ENCODE data around the gene ETHE1.

ETHE1 gene

DNA sequence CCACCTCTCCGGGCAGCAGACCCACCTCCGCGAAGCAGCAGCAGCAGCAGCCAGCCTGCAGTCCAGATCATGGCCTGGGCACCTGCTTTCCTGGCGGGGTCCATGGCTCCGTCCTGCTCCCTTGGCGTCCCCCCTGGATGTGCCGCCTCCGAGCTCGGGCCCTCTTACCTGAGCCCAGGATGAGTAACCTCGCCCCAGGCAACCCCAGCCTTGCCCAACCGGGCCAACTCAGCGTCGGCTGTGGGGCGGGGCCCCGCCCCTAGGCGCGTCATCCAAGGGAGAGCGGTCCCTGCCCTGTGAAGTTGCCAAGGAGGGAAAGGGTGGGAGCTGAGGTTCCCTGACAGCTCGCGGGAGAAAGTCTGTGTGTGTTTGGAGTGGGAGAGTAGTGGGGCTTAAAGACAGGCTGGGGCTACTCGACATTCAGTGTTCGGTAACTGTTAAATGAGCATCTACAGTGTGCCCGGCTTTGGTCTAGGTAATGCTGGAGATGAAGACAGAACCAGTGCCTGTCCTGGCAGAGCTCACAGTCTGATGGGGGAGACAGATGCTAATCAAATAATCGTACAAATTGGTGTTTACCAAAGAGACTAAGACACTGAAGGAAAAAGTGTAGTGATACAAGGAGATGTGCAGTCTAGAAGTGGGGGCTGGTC, 61.4 kb downstream of the ETHE1 start, which contains the start of gene LYPD3:
TSS of gene LYPD3 (minus strand) at position 141 of the 653 bp plus-strand sequence. CDS start at position 104, 37 bp downstream.
- DNase-seq (ENCODE audit: low read depth, low spot score), result no peak

GRCh38 chr19:43464134-43464775, 62.7 kb downstream of the ETHE1 start:
- DNase-seq (ENCODE audit: low read depth, low spot score), result no peak

DNA sequence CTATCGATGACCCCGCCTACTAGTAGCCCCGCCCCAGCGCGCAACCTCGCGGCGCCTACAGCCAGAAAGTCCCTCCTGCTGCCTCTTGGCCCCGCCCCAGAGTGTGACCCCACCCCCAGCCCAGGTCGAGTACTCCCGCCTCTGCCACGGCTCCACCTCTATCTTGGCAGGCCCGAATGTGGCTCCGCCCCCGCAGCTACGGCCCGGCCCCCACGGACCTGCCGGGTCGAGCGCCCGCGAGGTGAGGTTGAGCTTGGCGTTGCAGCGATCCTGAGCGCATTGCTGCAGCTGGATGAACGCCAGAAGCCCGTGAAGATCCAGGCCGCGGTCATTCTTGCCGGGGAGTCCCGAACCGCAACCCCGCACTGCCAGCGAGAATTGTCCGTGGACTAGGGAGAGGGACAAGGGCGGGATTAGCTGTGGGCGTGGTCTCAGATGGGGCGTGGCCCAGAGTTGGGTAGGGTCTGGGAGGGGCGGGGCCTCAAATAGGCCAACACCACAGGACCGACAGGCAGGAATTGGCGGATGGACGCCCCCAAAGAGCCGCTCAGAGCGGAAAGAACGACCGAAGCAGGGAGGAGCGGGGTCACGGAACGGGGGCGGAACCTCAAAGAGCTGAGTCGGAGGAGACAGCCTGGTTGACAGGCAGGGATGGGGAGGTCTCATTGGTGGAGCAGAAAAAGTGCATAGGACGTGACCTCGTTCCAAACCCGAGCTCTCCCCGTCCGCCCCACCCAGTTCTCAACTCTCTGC, 63.4 kb downstream of the ETHE1 start:
- peak; percentile 95 for DNase-seq (ENCODE audit: low read depth, low spot score)

- DNase-seq (ENCODE audit: low read depth, low spot score), result no peak
Observed at GRCh38 chr19:43462785-43463380, 64.1 kb downstream of the ETHE1 start.

- no peak for DNase-seq (ENCODE audit: low read depth, low spot score)
Observed at GRCh38 chr19:43462383-43462782, 64.6 kb downstream of the ETHE1 start.

- DNase-seq (ENCODE audit: low read depth, low spot score), result no peak
Observed at GRCh38 chr19:43461303-43461702, 65.7 kb downstream of the ETHE1 start.

DNA sequence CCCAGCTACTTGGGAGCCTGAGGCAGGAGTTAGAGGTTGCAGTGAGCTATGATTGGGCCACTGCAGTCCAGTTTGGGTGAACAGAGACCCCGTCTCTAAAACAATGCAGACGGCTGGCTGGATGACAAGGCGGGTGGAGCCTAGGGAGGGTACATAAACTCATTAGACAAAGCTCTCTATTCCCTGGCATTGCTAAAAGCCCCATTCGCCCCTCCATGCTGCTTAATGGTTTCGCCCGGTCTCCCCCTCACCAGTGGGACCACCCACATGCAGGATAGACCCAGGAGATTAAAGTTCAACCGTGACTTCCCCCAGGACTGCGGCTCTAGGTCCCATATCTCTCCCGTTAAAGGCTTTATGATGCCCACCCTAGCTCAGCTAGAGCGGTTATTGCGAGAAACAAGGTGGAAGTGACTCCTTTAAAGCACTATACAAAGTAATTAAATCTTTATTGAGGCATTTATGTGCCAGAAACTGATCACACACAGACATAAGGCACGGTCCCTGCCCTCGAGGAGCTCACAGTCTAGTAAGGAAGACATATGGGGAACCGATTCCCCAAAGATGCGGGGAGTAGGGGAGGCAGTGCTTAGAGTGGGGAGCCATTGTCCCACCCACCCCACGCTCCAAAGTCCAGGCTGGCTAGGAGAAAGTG, 66.5 kb downstream of the ETHE1 start:
- DNase-seq (ENCODE audit: low read depth, low spot score), result no peak

DNA sequence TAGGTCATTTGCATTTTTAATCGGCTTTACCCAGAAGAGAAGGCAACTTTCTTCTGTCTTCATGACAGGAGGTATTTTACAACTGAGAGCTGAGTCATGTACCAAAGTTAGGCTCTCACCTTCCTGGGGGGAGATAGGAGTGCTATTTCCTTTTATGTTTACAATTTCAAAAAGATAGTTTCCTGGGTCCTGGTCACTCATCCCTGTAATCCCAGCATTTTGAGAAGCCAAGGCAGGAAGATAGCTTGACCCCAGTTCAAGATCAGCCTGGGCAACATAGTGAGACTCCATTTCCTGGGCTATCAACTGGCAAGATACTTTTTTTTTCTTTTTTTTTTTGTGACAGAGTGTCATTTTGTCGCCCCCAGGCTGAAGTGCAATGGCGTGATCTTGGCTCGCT, 69.2 kb downstream of the ETHE1 start:
- no peak for DNase-seq (ENCODE audit: low read depth, low spot score)

Measured in astrocyte of the hippocampus (primary cell).